Prostate gland (tissue), 2 donors: Measurements from ENCODE around the gene GGN. TPM values are rescaled to one million over a fixed set of nuclear protein-coding genes. Genes with fewer than 3 reads are reported as not detected.

Experiments used
- DNase-seq: peaks from one replicate; pipeline ENCODE4 v3.0.0-alpha.2; 2019; ENCODE audit warnings: low spot score
- H3K27ac ChIP-seq, 2 donors: fragments of 200-600 bp; sonication (generic); 2 replicates each; pipeline ENCODE4 v1.5.1; 2017 to 2019
- H3K27me3 ChIP-seq: fragments of 200-600 bp; sonication (generic); replicated peaks from 2 replicates; pipeline ENCODE4 v1.5.1; 2019; ENCODE audit not compliant: insufficient read depth
- H3K36me3 ChIP-seq, 2 donors: fragments of 200-600 bp; sonication (generic); 1 replicate in 1 of 2; 2 replicates in 1 of 2; pipeline versions ENCODE4 v1.5.1 to v1.8.1; 2017 to 2019
- H3K4me1 ChIP-seq: fragments of 200-600 bp; sonication (generic); replicated peaks from 2 replicates; pipeline ENCODE4 v1.5.1; 2019
- H3K4me3 ChIP-seq, 2 donors: fragments of 200-600 bp; sonication (generic); 2 replicates each; pipeline ENCODE4 v1.5.1; 2017 to 2019
- H3K9me3 ChIP-seq: fragments of 200-600 bp; sonication (generic); 2 replicates; pipeline ENCODE4 v1.5.1; 2017
- CTCF ChIP-seq, 4 experiments: fragments of 200-600 bp in 2 of 4; fragments of 450-650 bp in 2 of 4; sonication (generic) in 2 of 4; IDR thresholded peaks; 1 replicate in 3 of 4; 2 replicates in 1 of 4; pipeline ENCODE4 v1.5.1; 2016 to 2019; ENCODE audit warnings: antibody characterized with exemption in 4 of 4, mild to moderate bottlenecking in 2 of 4, moderate library complexity in 2 of 4
- POLR2A ChIP-seq: fragments of 450-650 bp; IDR thresholded peaks from one replicate; pipeline ENCODE4 v1.6.1; 2016; ENCODE audit warnings: antibody characterized with exemption, mild to moderate bottlenecking
- POLR2AphosphoS5 ChIP-seq: sonication (generic); formaldehyde crosslinking; IDR thresholded peaks from one replicate; pipeline ENCODE4 v1.6.1; 2017; ENCODE audit warnings: antibody characterized with exemption
- WGBS: methylation state at CpG from one replicate; pipeline ENCODE4 v1.1.5; 2018; 5-methylcytosine and 5-hydroxymethylcytosine counted together
- intact Hi-C: fragments of 100-400 bp; cut with DNase I; formaldehyde crosslinking; loops from one replicate; pipeline ENCODE4 v1.14.2; 2022
- total RNA-seq, 2 donors: library from RNA; depleted of rRNA; stranded (reverse); fragments of >200 nt; gene quantifications; one replicate each; pipeline ENCODE4 v1.1.0, GENCODE V29; 2016

Gene GGN
- total RNA-seq, 2 donors from 2014 or later = 0.27 to 7.4 TPM

- H3K36me3 ChIP-seq = no peaks in the 10 kb centered on the region
- peak within 1 kb of the TSS; percentile 83 to 86 for H3K4me3 ChIP-seq
- intact Hi-C loops = loop anchor here (5.0 to 10.0 kb wide), 4 partner anchors 214 to 532 kb away; partner anchors contain the start of genes EIF3K, MAP4K1, MRPS12 and SARS2
- TF ChIP-seq POLR2A (peak; percentile 46), CTCF (IDR thresholded peaks at IDR 0.05) (peak; percentile 94 to 100 (median 100)), POLR2AphosphoS5 (peak; percentile 88)
- no peaks in the 10 kb centered on the region for H3K4me1 ChIP-seq
- peak within 1 kb of the TSS; percentile 83 to 85 for H3K27ac ChIP-seq
- DNase-seq = peak; percentile 96
- H3K27me3 ChIP-seq = peaks cover 8% of the 10 kb centered on the region
- no peaks in the 10 kb centered on the region for H3K9me3 ChIP-seq
- under 1% methylated on average over 69 of the region's 82 CpGs for WGBS
Measured at GRCh38 chr19:38402967-38403674, 15.3 kb upstream of the GGN start, which contains the start of gene FAM98C. TSS of gene FAM98C (plus strand) at chr19:38403093. CDS start at chr19:38403154, 61 bp downstream.

GRCh38 chr19:38402623-38402966 is 14.8 kb upstream of the GGN start:
- intact Hi-C loops = loop anchor here (5.0 to 10.0 kb wide), 4 partner anchors 215 to 532 kb away; partner anchors contain the start of genes EIF3K, MAP4K1, MRPS12 and SARS2
- no peaks in the 10 kb centered on the region for H3K9me3 ChIP-seq
- TF ChIP-seq CTCF (IDR thresholded peaks at IDR 0.05) (no peak), POLR2AphosphoS5 (no peak), POLR2A (no peak)
- WGBS = 1% methylated on average over 18 of the region's 18 CpGs
- H3K27ac ChIP-seq = peak overlapping the region; percentile 83 to 85
- H3K4me1 ChIP-seq = no peaks in the 10 kb centered on the region
- peaks cover 8% of the 10 kb centered on the region for H3K27me3 ChIP-seq
- H3K4me3 ChIP-seq = peak overlapping the region; percentile 83 to 86
- DNase-seq = no peak
- no peaks in the 10 kb centered on the region for H3K36me3 ChIP-seq

- WGBS = 73% methylated on average over 3 of the region's 3 CpGs
- intact Hi-C loops = loop anchor here (5.0 to 10.0 kb wide), 4 partner anchors 216 to 534 kb away; partner anchors contain the start of genes EIF3K, MAP4K1, MRPS12 and SARS2
- H3K27me3 ChIP-seq = peaks cover 12% of the 10 kb centered on the region
Measured at GRCh38 chr19:38401148-38401547, 13.3 kb upstream of the GGN start.

GRCh38 chr19:38400361-38400760 is 12.5 kb upstream of the GGN start:
- intact Hi-C loops = loop anchor here (5.0 to 10.0 kb wide), 4 partner anchors 217 to 534 kb away; partner anchors contain the start of genes EIF3K, MAP4K1, MRPS12 and SARS2

More at GRCh38 chr19:38401148-38401547, 13.3 kb upstream of the GGN start:
- TF ChIP-seq CTCF (IDR thresholded peaks at IDR 0.05) = no peak
- no peak for TF ChIP-seq POLR2AphosphoS5
- no peak for TF ChIP-seq POLR2A
- no peaks in the 10 kb centered on the region for H3K4me1 ChIP-seq
- no peak overlapping the region for H3K4me3 ChIP-seq
- H3K36me3 ChIP-seq = no peaks in the 10 kb centered on the region
- no peaks in the 10 kb centered on the region for H3K9me3 ChIP-seq
- H3K27ac ChIP-seq = no peak overlapping the region
- DNase-seq = no peak

More at GRCh38 chr19:38400361-38400760, 12.5 kb upstream of the GGN start:
- Histone ChIP-seq H3K4me1 (no peaks in the 10 kb centered on the region), H3K27ac (no peak overlapping the region), H3K9me3 (no peaks in the 10 kb centered on the region), H3K4me3 (no peak overlapping the region), H3K36me3 (no peaks in the 10 kb centered on the region), H3K27me3 (peaks cover 17% of the 10 kb centered on the region)
- no peak for DNase-seq
- 63% methylated on average over 5 of the region's 5 CpGs for WGBS
- TF ChIP-seq CTCF (IDR thresholded peaks at IDR 0.05) (no peak), POLR2A (no peak), POLR2AphosphoS5 (no peak)
